HG03060 (cell line): ENCODE results near the gene TLNRD1.

Source experiments
- ATAC-seq: cut with Tn5 transposase; IDR thresholded peaks from one replicate; pipeline ENCODE4 v1.9.1; 2021; ENCODE audit warnings: low read depth, moderate number of reproducible peaks; ENCODE audit not compliant: unreplicated experiment

The TLNRD1 gene

GRCh38 chr15:81025721-81026370 is 25.1 kb downstream of the TLNRD1 start:
- no peak for ATAC-seq

DNA sequence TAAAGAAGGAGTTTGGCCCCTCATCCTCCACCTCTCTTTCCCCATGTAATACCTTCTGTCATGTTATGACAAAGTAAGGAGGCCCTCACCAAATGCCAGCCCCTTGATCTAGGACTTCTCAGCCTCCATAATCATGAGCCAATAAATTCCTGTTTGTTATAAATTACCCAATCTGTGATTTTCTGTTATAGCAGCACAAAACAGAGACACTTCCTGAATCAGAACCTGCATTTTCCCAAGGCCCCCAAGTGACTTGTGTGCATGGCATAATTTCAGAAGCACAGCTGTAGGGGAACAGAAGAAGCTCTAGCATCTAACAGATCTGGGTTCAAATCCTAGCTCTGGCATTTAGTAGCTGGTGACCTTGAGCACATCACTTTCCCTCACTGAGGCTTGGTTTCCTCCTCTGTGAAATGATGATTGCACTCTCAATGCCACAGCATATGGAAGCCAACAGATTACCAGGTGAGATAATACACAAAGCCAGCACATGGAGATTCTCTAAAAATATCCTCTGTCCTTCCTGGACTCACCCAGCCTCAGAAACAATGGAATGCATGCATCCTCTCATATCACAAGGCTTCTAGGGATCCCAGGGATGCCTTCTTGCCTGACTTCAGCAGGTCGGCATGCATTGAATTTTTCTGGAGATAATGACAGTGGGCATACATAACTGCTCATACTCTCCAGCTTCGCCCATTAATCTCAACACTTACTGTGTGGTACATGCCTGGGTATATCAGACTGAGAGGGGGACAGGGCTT is 26.3 kb downstream of the TLNRD1 start:
- no peak for ATAC-seq

- ATAC-seq, result no peak
Measured at GRCh38 chr15:81029414-81030300, 28.9 kb downstream of the TLNRD1 start.

- ATAC-seq, result no peak
Measured at GRCh38 chr15:81030301-81030750, 29.6 kb downstream of the TLNRD1 start.

GRCh38 chr15:81031203-81031602 is 30.5 kb downstream of the TLNRD1 start:
- ATAC-seq, result no peak

DNA sequence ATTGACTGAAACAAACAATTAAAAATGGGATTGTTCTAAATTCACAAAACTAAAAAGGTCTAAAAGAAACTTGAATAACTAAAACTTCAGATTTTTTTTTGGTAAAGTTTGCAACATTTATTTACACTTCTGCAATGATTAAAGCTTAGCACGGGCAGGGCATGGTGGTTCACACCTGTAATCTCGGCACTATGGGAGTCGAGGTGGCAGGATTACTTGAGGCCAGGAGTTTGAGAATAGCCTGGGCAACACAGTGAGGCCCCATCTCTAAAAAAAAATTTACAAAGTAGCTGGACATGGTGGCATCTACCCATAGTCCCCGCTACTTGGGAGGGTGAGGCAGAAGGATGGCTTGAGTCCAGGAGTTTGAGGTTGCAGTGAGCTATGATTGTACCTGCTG is 31.6 kb downstream of the TLNRD1 start:
- ATAC-seq, result no peak

GRCh38 chr15:81032818-81033217 is 32.1 kb downstream of the TLNRD1 start:
- ATAC-seq, result no peak

GRCh38 chr15:81033508-81033907 is 32.8 kb downstream of the TLNRD1 start:
- no peak for ATAC-seq

- no peak for ATAC-seq
Measured at GRCh38 chr15:81037952-81038743, 37.4 kb downstream of the TLNRD1 start.

DNA sequence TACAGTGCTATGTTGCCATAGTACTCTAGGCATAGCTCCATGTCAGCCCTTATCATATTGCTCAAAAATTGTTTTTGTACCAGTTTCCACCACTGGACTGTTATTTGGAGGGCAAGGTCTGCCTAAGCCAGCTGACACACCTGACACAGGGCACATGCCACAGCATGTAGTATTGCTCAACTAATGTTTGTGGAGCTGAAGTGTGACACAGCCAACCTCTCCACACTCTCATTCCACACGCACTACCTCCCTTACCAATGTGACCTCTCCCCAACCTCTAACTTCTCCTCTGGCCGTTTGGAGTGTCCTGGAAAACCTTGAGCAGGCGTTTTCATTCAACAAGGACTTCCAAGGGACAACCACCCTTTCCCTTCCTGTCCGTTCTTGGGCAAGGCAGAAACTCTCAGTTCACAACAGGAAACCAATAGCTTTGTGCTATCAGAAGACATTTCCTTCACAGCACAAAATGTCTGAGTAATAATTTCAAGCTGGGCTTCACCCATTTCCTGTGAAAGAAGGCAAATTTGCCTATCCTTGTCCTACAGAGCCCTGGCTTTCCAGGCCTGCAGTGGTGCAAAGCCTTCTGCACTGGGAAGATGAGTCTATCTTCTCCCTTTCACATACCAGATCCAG is 38.4 kb downstream of the TLNRD1 start:
- ATAC-seq, result no peak

GRCh38 chr15:81040757-81041156 is 40.0 kb downstream of the TLNRD1 start:
- ATAC-seq, result no peak

GRCh38 chr15:81043281-81043934 is 42.7 kb downstream of the TLNRD1 start:
- no peak for ATAC-seq

DNA sequence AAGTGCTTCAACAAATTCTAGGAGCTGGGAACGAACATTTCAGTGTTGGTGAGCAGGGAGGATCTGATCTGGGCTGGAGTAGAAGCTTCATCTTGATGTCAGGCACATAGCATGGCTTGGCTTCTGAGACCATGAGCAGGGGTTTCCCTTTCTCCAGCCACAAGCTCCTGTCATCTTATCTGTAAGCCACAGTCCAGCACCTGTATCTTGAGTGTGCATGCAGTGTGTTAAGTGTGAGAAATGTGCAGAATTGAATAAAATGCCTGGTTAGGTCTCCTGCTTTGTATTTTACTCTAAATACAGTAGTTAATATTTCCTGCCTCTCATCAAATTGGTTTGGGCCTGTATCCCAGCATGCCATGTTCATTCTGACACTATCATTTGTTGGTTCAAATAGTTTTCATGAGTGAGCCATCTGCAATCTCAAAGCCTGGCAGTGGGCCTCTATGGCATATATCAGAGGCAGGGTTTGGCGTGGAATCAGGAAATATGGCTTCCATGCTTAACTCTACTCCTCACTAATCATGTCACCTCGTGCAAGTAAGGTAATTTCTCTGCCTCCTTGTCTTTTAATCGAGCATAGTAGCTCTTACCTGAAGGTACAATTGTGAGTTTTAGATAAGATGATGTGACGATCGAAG is 43.3 kb downstream of the TLNRD1 start:
- ATAC-seq, result no peak

DNA sequence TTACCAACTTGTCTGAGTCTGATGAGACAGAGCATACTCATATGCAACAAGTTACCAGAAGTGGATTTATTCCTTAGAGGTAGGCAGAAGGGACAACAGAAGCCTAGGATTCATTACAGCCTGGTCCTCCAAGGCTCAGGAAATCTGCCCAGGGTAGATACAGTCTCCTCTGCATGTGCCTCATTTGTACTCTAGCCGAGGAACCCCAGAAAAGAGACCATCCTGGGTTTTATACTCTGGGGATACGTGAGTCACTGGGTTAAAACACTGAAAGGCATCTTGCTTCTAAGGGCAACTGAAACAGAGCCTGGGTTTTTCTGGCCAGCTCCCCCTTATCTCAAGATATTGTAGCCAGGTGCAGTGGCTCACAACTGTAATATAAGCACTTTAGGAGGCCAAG is 45.6 kb downstream of the TLNRD1 start:
- ATAC-seq, result no peak

GRCh38 chr15:81047928-81048327 is 47.2 kb downstream of the TLNRD1 start:
- no peak for ATAC-seq

GRCh38 chr15:81049835-81050234 is 49.1 kb downstream of the TLNRD1 start:
- no peak for ATAC-seq

DNA sequence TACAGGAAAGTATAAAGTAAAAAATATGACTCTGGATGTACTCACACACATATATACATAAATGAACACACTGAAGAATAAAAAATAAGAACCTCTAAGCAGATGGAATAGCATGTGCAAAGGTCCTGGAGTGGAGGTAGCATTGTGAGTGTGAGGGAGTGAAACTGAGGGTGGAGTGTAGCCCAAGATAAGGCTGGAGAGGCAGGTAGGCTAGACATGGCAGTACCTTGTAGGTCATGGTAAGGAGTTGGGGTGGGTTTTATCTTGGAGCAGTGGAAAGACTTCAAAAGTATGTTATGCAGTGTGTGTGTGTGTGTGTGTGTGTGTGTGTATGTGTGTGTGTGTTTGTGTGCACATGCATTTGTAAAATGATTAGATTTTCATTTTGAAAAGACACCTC is 49.5 kb downstream of the TLNRD1 start:
- no peak for ATAC-seq

- ATAC-seq, result no peak
Measured at GRCh38 chr15:81050805-81051204, 50.1 kb downstream of the TLNRD1 start.

DNA sequence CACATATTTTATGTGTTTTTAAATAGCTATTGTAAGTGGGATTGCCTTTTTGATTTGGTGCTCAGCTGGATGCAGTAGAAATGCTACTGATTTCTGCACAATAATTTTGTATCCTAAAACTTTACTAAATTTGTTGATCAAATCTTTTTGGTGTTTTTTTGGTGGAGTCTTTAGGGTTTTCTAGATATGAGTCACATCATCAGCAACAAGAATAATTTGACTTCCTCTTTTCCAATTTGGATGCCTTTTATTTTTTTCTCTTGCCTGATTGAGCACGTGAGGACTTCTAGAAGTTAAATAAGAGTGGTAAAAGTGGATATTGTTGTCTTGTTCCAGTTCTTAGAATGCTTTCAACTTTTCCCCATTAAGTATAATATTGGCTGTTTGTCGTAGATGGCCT is 51.3 kb downstream of the TLNRD1 start:
- ATAC-seq, result no peak
